H1 (cell line): ENCODE measurements around the gene MORN4. TPM values are rescaled to one million over a fixed set of nuclear protein-coding genes. Genes with fewer than 3 reads are reported as not detected.

Experiments
- CEBPB ChIP-seq: IDR thresholded peaks from 2 replicates; pipeline ENCODE4 v1.6.1; 2012; ENCODE audit warnings: low read depth, low read length
- CTBP2 ChIP-seq: IDR thresholded peaks from 2 replicates; pipeline ENCODE4 v1.7.0; 2011; ENCODE audit warnings: borderline replicate concordance, mild to moderate bottlenecking, moderate library complexity, mixed read lengths, low read length; ENCODE audit not compliant: insufficient read depth, insufficient read length
- RBBP5 ChIP-seq: IDR thresholded peaks from 2 replicates; pipeline ENCODE4 v1.7.1; 2012; ENCODE audit warnings: low read depth, mild to moderate bottlenecking, inconsistent platforms, low read length, moderate library complexity, borderline replicate concordance
- TAF1 ChIP-seq: IDR thresholded peaks from 2 replicates; pipeline ENCODE4 v1.6.1; 2011; ENCODE audit warnings: mild to moderate bottlenecking, low read depth, low read length
- TAF7 ChIP-seq: optimal IDR thresholded peaks from 2 replicates; pipeline ENCODE3; 2011; ENCODE audit warnings: low read depth, mild to moderate bottlenecking, inconsistent platforms, low read length, moderate library complexity, borderline replicate concordance
- polyA plus RNA-seq, 7 experiments: library from polyadenylated mRNA; depleted of rRNA in 3 of 7; stranded (reverse) in 5 of 7; unstranded in 2 of 7; fragments of >200 nt in 5 of 7; fragments of 200-250 nt in 2 of 7; gene quantifications; 1 replicate in 5 of 7; 2 replicates in 1 of 7; 4 replicates in 1 of 7; pipeline versions ENCODE4 v1.2.1 to v1.2.3, GENCODE V29; 2011 to 2013; ENCODE audit warnings: missing spikeins in 2 of 7, mixed read lengths in 2 of 7
- total RNA-seq: library from RNA; stranded (reverse); fragmentation: NEBNext Ultra II Directional; extraction: Animal tissue kit (Norgen Biotek cat#: 25700); gene quantifications from 2 replicates; pipeline ENCODE4 v1.2.1, GENCODE V29; 2021

Gene MORN4
- total and polyA plus RNA-seq, 2 of the 8 experiments (the other 6 are each of a cell fraction or from before 2014, with no cell fraction given), result 13.6 to 22.0 TPM

DNA sequence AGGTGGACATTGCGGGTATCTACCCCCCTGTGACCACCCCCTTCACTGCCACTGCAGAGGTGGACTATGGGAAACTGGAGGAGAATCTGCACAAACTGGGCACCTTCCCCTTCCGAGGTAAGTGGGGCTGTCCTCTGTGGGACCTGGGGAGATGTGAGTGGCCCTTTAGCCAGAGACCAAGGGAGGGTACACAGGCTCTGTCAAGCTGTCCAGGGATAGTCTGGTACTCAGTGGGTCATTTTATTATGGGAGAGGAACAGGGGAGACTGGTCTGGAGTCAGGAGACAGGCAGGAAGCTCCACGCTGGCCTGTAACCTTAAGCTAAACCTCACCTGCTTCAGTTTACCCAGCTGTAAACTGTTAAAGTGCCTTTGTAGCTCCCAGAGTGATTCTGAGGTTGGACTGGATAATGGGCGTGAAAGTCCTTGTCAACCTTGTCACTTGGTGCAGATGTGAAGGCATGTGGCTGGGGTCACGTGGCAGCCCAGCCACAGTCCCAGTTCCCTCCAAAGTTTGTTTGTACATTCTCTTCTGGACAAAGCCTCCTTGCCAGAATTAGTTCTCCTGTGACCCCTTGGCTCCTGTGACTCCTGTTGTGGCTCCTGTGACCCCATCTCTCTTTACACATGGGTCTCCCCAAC is 48.4 kb downstream of the MORN4 start (continued):
- TF ChIP-seq CTBP2 (no peak), TAF1 (no peak), TAF7 (no peak), RBBP5 (no peak), CEBPB (no peak)
